ENCODE results near the gene STEAP4.

- TF ChIP-seq CTCF (conservative IDR thresholded peaks at IDR 0.05; ENCODE audit: low read depth in 2 of 2) (no peak), CREB1 (CRISPR knock-in tag; IDR thresholded peaks at IDR 0.05; ENCODE audit: low read depth) (no peak), REST (IDR thresholded peaks at IDR 0.05; ENCODE audit: unreplicated experiment) (no peak), EZH2 (IDR thresholded peaks at IDR 0.05; ENCODE audit: low read depth, unreplicated experiment) (no peak), ETS1 (IDR thresholded peaks at IDR 0.05) (no peak), POLR2AphosphoS5 (IDR thresholded peaks at IDR 0.05; ENCODE audit: low read depth) (no peak), EZH2phosphoT487 (IDR thresholded peaks at IDR 0.05; ENCODE audit: unreplicated experiment) (no peak), ZNF462 (CRISPR knock-in tag; IDR thresholded peaks at IDR 0.05) (no peak), NANOG (IDR thresholded peaks at IDR 0.05; ENCODE audit: borderline replicate concordance) (no peak)
These were observed 5.0 kb upstream of the STEAP4 start for GRCh38 chr7:88311675-88312036.

All from GM23338 (cell line).